HG03469 (cell line): ENCODE data around the gene ZFYVE27.
A peak's percentile ranks its signal among the peaks of the same experiment; 100 is the strongest.
"Not testable (repeated sequence)": the region's sequence is repeated elsewhere in the genome, so short reads cannot be mapped to it uniquely, and the experiment has no call there.

Experiments used
- ATAC-seq: cut with Tn5 transposase; IDR thresholded peaks from one replicate; pipeline ENCODE4 v1.9.1; 2021; ENCODE audit warnings: mild to moderate bottlenecking, moderate library complexity, moderate number of reproducible peaks; ENCODE audit not compliant: unreplicated experiment

Gene ZFYVE27

GRCh38 chr10:97736902-97737769 lies at the start of gene ZFYVE27:
Gene ZFYVE27 (plus strand): TSS chr10:97737128. CDS start chr10:97738478, 1,350 bp downstream.
- ATAC-seq = peak; percentile 67

GRCh38 chr10:97687785-97688781 lies 48.8 kb upstream of the ZFYVE27 start:
- ATAC-seq = no peak

- ATAC-seq = no peak
Observed at GRCh38 chr10:97689559-97690020, 47.3 kb upstream of the ZFYVE27 start.

GRCh38 chr10:97690133-97690532 lies 46.8 kb upstream of the ZFYVE27 start:
- ATAC-seq = no peak

- not testable (repeated sequence) for ATAC-seq
Observed at GRCh38 chr10:97698072-97698655, 38.8 kb upstream of the ZFYVE27 start.

- ATAC-seq = peak; percentile 56
Observed at GRCh38 chr10:97701438-97702069, 35.4 kb upstream of the ZFYVE27 start.

GRCh38 chr10:97703398-97704067 lies 33.4 kb upstream of the ZFYVE27 start:
- ATAC-seq = no peak

- no peak for ATAC-seq
Observed at GRCh38 chr10:97704341-97704740, 32.6 kb upstream of the ZFYVE27 start.

GRCh38 chr10:97705006-97705670 lies 31.8 kb upstream of the ZFYVE27 start:
- no peak for ATAC-seq

GRCh38 chr10:97707134-97707861 lies 29.6 kb upstream of the ZFYVE27 start:
- no peak for ATAC-seq

GRCh38 chr10:97708167-97708566 lies 28.8 kb upstream of the ZFYVE27 start:
- ATAC-seq = no peak

GRCh38 chr10:97708976-97709946 lies 27.7 kb upstream of the ZFYVE27 start:
- no peak for ATAC-seq

- no peak for ATAC-seq
Observed at GRCh38 chr10:97711640-97712572, 25.0 kb upstream of the ZFYVE27 start.

- ATAC-seq = no peak
Observed at GRCh38 chr10:97713339-97713825, 23.5 kb upstream of the ZFYVE27 start, which contains the start of gene MARVELD1. Gene MARVELD1 (plus strand): TSS chr10:97713730. CDS start chr10:97713877, 147 bp downstream.

- ATAC-seq = peak; percentile 62
Observed at GRCh38 chr10:97713826-97714400, 23.0 kb upstream of the ZFYVE27 start.
